GM18517 (cell line): ENCODE results near the gene MAD1L1.
"Not testable (repeated sequence)": the region's sequence is repeated elsewhere in the genome, so short reads cannot be mapped to it uniquely, and the experiment has no call there.

ENCODE experiments used
- ATAC-seq: cut with Tn5 transposase; IDR thresholded peaks from one replicate; pipeline ENCODE4 v1.9.1; 2021; ENCODE audit warnings: mild to moderate bottlenecking, moderate library complexity; ENCODE audit not compliant: unreplicated experiment

Gene MAD1L1

GRCh38 chr7:1837696-1838543 lies 394.8 kb downstream of the MAD1L1 start:
- not testable (repeated sequence) for ATAC-seq

DNA sequence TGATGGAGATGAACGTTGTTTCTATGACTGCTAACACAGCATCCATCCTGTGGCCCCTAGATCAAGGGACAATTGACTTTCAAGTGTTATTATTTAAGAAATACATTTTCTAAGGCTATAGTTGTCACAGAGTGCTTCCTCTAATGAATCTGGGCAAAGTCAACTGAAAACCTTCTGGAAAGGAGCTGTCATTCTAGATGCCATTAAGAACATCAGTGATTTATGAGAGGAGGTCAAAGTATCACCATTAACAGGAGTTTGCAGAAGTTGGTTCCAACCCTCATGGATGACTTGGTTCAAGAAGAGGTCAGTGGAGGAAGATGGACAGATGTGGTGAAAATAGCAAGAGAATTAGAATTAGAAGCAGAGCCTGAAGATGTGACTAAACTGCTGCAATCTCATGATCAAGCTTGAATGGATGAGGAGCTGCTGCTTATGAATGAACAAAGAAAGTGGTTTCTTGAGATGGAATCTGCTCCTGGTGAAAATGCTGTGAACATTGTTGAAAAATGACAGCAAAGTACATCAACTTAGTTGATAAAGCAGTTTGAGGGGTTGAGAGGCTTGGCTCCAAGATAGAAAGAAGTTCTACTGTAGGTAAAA lies 400.7 kb downstream of the MAD1L1 start:
- not testable (repeated sequence) for ATAC-seq

DNA sequence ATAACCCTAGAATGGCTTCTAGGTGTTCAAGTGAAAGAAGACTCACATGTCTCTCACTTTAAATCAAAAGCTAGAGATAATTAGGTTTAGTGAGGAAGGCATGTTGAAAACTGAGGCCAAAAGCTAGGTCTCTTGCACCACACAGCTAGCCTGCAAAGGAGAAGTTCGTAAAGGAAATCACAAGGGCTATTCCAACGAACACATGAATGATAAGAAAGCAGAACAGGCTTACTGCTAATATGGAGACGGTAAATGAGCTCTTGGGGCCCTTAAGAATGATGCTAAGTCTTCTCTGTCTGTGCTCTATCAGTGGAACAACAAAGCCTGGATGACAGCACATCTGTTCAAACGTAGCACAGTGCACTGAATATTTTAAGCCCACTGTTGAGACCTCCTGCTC lies 401.3 kb downstream of the MAD1L1 start:
- ATAC-seq: not testable (repeated sequence)

- ATAC-seq: not testable (repeated sequence)
Measured at GRCh38 chr7:1829668-1830067, 403.1 kb downstream of the MAD1L1 start.

DNA sequence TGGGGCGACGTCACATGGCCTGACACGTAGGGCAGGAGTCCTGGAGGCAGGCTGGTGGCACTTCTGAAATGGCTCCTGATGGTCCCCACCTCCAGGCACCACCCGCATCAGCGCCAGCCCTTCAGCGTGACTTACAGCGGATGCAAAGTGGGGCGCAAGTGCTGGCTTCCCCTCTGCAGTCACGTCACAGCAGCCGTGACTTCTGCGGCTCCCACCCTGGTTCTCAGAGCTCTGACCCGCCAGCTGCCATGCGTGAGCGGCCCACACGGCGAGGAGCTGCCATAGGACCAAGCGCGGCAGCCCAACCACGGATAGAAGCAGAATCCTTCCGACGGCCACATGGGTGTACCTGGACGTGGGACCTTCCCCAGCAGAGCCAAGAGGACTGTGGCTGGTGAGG lies 403.6 kb downstream of the MAD1L1 start:
- ATAC-seq: no peak

- ATAC-seq: not testable (repeated sequence)
Measured at GRCh38 chr7:1828170-1828569, 404.6 kb downstream of the MAD1L1 start.

GRCh38 chr7:1827521-1827981 lies 405.2 kb downstream of the MAD1L1 start:
- not testable (repeated sequence) for ATAC-seq

DNA sequence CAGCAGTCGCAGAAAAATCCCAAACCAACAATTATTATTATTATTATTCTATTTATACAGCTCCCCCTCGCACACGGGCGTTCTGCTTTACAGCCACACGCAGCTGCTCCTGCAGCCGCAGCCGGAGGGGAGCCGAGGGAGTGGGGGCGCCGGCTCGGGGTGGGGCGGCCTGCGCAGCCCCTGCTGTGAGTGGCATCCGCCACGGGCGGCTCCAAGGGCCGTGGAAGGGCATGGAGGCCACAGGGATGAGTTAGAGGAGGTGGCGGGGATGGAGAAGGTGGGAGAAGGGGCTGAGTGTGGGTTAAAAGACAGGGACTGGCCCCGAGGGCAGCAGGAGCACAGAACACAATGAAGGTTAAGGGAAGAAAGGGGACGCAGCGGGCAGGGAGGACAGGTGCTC lies 405.8 kb downstream of the MAD1L1 start:
- ATAC-seq: not testable (repeated sequence)

GRCh38 chr7:1825897-1826741 lies 406.6 kb downstream of the MAD1L1 start:
- ATAC-seq: no peak

- ATAC-seq: not testable (repeated sequence)
Measured at GRCh38 chr7:1825647-1825896, 407.2 kb downstream of the MAD1L1 start.

DNA sequence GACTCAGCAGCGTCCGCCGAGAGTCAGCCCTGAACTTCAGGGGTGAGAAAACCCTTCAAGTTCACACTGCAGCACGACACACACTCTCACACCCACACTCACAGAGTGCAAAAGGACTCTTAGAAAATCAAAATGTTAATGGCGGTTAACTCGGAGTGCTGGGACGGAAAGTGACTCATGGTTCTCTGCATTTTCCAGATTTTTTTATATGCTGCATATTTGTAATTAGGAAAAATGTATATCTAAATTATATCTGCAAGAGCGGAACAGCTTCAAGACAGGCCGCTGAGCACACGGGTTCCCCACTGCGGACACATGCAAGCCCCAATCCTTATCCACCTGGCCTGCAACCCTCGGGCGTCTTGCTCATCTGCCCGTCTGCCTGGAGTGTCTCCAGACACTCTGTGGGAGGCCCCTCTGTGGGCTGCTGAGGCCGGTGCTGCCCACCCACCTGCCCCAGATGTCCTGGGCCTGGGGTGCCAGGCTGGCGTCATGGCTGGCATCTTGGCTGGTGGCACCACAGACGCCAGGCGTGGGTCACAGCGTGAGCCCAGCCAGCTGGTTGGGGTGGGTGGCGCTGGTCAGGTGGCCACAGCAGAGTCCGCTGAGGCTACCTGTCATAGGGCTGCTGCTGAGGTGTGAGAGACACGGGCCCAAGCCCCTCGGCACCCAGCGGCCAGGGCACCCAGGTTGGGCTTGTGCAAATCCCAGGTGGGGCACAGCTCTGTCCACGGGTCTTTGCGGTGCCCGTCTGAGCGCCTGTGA lies 407.7 kb downstream of the MAD1L1 start:
- not testable (repeated sequence) for ATAC-seq

DNA sequence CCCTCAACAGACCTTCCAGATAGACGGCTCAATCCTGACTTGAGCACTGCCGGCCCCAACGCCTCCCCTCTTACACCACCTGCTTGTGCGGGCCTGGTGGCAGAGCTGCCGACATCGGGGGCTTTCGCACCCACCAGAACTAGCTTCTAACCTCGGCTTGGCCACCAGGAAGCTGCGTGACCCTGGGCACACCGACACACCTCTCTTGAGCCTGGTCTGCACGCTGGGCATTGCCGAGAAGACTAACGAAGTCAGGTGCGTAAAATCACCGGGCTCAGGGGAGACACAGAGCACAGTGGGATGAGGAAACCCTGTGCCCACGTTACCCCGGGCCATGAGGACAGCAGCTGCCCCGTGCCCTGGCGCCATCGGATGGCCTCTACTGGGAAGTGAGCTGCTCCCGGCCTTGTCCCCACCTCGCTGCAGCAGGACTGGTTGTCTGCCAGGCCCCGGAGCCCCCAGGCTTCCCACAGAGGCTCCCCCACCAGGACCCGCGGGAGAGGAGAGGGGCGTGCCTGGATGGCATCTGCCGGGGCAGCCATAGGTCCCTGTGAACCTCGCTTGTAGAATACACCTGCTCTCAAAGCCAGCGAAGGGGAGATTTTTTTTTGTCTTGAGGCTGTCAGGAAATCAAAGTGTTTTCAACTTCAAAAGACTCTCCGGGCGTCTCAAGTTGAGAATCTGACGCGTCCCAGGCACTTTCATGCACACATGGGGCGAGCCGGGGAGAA lies 408.4 kb downstream of the MAD1L1 start:
- not testable (repeated sequence) for ATAC-seq

DNA sequence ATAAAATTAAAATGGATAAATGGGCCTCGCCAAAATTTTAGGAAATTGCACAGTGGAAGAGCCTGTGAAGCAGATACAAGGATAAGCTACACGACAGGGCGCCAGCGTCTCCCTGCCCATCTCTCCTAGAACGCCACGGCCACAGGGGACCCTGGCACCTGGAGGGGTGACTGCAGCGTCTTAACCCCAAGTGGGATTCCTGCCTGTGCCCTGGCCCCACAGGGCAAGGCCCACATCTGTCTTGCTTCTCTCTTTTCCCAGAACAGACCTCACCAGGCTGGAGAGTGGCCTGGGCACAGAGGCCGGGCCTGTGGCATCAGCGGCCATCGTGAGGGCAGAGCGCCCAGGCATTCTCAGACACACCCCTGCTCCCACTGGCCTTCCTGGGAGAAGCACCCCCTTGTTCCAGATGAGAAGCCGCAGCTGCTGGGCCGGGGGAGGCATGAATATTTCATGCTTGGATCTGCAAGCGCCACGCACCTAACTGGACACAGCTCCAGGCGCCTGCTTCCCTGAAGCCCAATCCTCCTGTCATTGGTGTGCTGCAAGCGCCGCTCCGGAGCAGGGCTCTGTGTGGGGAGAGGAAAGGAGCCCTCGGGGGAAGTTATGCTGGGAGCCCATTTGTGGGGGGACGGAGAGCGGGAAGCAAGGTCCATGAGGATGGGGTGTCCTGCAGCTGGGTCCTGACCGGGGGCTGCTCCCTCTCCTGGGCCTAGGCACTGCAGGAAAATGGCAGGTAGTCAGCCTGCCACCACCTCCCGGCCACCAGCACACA lies 409.2 kb downstream of the MAD1L1 start:
- ATAC-seq: no peak

DNA sequence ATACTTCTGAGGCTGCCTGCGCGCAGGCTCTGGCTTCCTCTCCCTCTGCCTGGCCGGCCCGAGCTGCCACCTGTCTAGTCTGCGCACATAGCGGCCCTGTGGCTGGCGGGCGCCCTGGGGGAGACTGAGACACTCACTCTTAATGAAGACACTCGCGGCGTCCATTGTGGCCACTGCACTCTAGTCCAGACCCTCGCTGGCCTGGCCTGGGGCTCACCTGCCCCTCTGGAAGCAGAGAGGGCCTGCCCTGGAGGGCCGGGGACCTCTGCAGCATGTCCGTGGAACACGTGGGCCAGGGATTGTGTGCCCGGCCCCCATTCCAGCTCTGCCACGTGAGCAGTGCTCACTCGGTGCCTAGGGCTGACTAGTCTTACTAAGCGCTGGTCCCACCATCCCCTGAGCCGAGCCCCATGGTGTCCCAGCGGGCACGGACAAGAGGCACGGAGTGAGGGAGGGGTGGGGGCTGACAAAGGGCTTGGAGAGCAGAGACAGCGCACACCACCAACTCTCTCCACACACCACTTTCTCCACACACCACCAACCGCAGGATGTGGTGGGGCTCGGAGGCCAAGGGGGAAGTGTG lies 413.4 kb downstream of the MAD1L1 start:
- no peak for ATAC-seq

DNA sequence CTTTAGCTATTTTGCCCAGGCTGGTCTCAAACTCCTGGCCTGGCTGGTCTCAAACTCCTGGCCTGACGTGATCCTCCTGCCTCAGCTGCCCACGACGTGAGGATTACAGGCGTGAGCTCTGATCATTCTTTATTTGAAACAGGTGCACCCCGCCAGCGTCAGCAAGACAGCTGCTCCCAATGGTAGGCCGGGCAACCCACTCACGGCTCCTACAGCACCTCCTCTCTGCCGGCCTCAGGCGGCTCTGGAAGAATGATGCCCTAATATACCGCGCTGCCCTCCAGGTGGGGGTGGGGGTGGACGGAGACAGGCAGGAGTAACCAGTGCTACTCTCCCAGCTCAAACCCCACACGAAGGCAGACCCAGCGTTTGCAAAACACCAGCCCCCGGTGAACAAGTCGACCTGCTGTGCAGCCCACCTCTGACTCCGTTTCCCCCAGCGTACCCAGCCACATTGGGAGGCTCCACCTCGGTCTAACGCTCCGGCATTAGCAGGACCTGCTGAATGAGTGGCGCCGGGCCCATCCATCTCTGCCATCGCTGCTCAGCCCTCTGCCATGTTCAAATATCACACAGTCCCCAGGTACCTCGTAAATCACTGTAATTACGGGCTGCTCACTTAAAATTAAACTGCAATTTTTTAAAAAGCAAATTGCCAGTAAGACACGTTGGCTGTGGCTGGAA lies 414.0 kb downstream of the MAD1L1 start:
- no peak for ATAC-seq

GRCh38 chr7:1817061-1817712 lies 415.6 kb downstream of the MAD1L1 start:
- ATAC-seq: no peak

DNA sequence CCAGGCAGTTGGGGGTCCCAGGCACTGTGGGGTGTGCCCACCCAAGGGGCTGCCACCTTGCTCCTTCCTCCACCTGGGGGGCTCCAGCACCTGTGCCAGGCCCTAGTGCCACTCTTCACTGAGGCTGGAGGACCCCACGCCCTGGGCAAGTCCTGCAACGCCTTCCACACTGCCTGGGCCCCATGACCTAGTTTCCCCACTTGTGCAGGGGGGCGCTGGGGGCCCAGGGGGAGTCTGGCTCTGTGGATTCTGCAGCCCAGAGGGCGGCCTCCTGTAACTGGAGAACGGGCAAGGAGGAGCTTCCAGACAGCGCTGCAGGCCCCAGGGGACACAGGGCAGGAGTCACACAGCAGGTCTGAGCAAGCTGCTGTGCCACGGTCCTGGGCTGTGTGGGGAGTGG lies 416.3 kb downstream of the MAD1L1 start:
- not testable (repeated sequence) for ATAC-seq
